SK-N-SH treated with all-trans-retinoic acid at 6 μM for 48 hours (cell line): ENCODE results near the gene TMEFF2.

Source experiments
- ATAC-seq: fragments of 200-7000 bp; cut with Tn5 transposase; 3 replicates; pipeline ENCODE4 v1.9.1; 2020; ENCODE audit warnings: mild to moderate bottlenecking, moderate library complexity
- ARNTL ChIP-seq: fragments of 450-650 bp; formaldehyde crosslinking; IDR thresholded peaks from 2 replicates; pipeline ENCODE4 v1.5.0; 2020; ENCODE audit warnings: low read depth, mild to moderate bottlenecking, moderate library complexity, borderline replicate concordance
- BACH2 ChIP-seq: fragments of 250-450 bp; sonication (Bioruptor Pico); IDR thresholded peaks from 2 replicates; pipeline ENCODE4 v1.9.0; 2021; ENCODE audit warnings: mild to moderate bottlenecking, borderline replicate concordance
- CREB5 ChIP-seq: fragments of 250-450 bp; sonication (Bioruptor Pico); IDR thresholded peaks from 2 replicates; pipeline ENCODE4 v1.5.1; 2020; ENCODE audit warnings: low read depth, mild to moderate bottlenecking, moderate library complexity
- CSDC2 ChIP-seq: fragments of 250-450 bp; sonication (Bioruptor Pico); IDR thresholded peaks from 2 replicates; pipeline ENCODE4 v1.5.0; 2020; ENCODE audit warnings: mild to moderate bottlenecking, moderate library complexity
- ESRRG ChIP-seq: fragments of 250-450 bp; sonication (Bioruptor Pico); IDR thresholded peaks from 2 replicates; pipeline ENCODE4 v1.6.1; 2021; ENCODE audit warnings: mild to moderate bottlenecking
- GLIS3 ChIP-seq: fragments of 250-450 bp; sonication (Bioruptor Pico); IDR thresholded peaks from 2 replicates; pipeline ENCODE4 v1.5.0; 2020; ENCODE audit warnings: mild to moderate bottlenecking, moderate library complexity
- ISL1 ChIP-seq: fragments of 250-450 bp; sonication (Bioruptor Pico); IDR thresholded peaks from 2 replicates; pipeline ENCODE4 v2.1.2; 2022; ENCODE audit warnings: mild to moderate bottlenecking, moderate library complexity
- OSR1 ChIP-seq: fragments of 250-450 bp; sonication (Bioruptor Pico); IDR thresholded peaks from 2 replicates; pipeline ENCODE4 v1.8.0; 2022; ENCODE audit warnings: moderate library complexity, mild to moderate bottlenecking, inconsistent platforms
- PATZ1 ChIP-seq: fragments of 250-450 bp; sonication (Bioruptor Pico); IDR thresholded peaks from 2 replicates; pipeline ENCODE4 v1.8.0; 2020; ENCODE audit warnings: mild to moderate bottlenecking, moderate library complexity, borderline replicate concordance
- PPARA ChIP-seq: fragments of 250-450 bp; sonication (Bioruptor Pico); IDR thresholded peaks from 2 replicates; pipeline ENCODE4 v1.5.0; 2020; ENCODE audit warnings: mild to moderate bottlenecking, borderline replicate concordance
- RARB ChIP-seq: fragments of 250-450 bp; sonication (Bioruptor Pico); IDR thresholded peaks from 2 replicates; pipeline ENCODE4 v1.8.0; 2021; ENCODE audit warnings: mild to moderate bottlenecking, moderate library complexity
- SNAI2 ChIP-seq: fragments of 250-450 bp; sonication (Bioruptor Pico); IDR thresholded peaks from 2 replicates; pipeline ENCODE4 v1.5.0; 2020; ENCODE audit warnings: mild to moderate bottlenecking, moderate library complexity
- TCF4 ChIP-seq: fragments of 250-450 bp; sonication (Bioruptor Pico); IDR thresholded peaks from 2 replicates; pipeline ENCODE4 v1.8.0; 2021; ENCODE audit warnings: mild to moderate bottlenecking, moderate library complexity, borderline replicate concordance
- TOX ChIP-seq: fragments of 250-450 bp; sonication (Bioruptor Pico); IDR thresholded peaks from 2 replicates; pipeline ENCODE4 v1.8.0; 2021; ENCODE audit warnings: mild to moderate bottlenecking, moderate library complexity, borderline replicate concordance
- ZC3H10 ChIP-seq: fragments of 250-450 bp; sonication (Bioruptor Pico); IDR thresholded peaks from 2 replicates; pipeline ENCODE4 v1.5.1; 2021; ENCODE audit warnings: mild to moderate bottlenecking, moderate library complexity
- ZFP3 ChIP-seq: fragments of 250-450 bp; sonication (Bioruptor Pico); IDR thresholded peaks from 2 replicates; pipeline ENCODE4 v1.5.0; 2020; ENCODE audit warnings: mild to moderate bottlenecking, moderate library complexity
- ZFP30 ChIP-seq: fragments of 450-650 bp; formaldehyde crosslinking; IDR thresholded peaks from 2 replicates; pipeline ENCODE4 v1.5.0; 2022; ENCODE audit warnings: mild to moderate bottlenecking, moderate library complexity
- ZNF565 ChIP-seq: fragments of 450-650 bp; formaldehyde crosslinking; conservative IDR thresholded peaks from 2 replicates; pipeline ENCODE4 v1.5.0; 2020; ENCODE audit warnings: low read depth, mild to moderate bottlenecking, moderate library complexity
- ZNF70 ChIP-seq: fragments of 450-650 bp; formaldehyde crosslinking; IDR thresholded peaks from 2 replicates; pipeline ENCODE4 v1.5.0; 2020; ENCODE audit warnings: mild to moderate bottlenecking, moderate library complexity
- ZNF8 ChIP-seq: fragments of 450-650 bp; formaldehyde crosslinking; IDR thresholded peaks from 2 replicates; pipeline ENCODE4 v1.5.0; 2020; ENCODE audit warnings: mild to moderate bottlenecking, moderate library complexity
- TF ChIP-seq, protein P1 (sequence below): fragments of 250-450 bp; sonication (Bioruptor Pico); IDR thresholded peaks from 2 replicates; pipeline ENCODE4 v1.5.1; 2021; ENCODE audit warnings: mild to moderate bottlenecking, moderate library complexity
- TF ChIP-seq, protein P2 (sequence below): fragments of 250-450 bp; sonication (Bioruptor Pico); IDR thresholded peaks from 2 replicates; pipeline ENCODE4 v1.8.0; 2021; ENCODE audit warnings: low read depth, mild to moderate bottlenecking, moderate library complexity, borderline replicate concordance

TMEFF2 gene

DNA sequence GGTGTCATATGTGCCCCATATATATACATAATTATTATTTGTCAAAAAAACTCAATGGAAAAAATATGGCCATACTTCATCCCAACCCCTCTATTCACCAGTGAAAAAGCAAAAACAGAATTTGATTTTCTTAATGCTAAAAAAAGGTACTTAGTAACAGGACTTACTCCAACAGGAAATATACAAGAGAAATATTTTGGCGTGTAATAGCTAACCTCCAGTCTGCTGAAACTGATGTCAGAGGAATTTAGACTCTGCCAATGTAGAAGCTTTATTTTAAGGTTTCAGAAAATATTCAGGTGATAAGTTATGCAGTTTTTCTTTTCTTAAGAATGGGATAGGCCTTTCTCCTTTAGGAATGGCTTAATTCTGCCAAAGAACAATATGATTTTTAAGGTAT is 72.6 kb downstream of the TMEFF2 start:
- no peak for TF ChIP-seq ZNF8 (CRISPR knock-in tag)
- TF ChIP-seq RARB (CRISPR knock-in tag), result no peak
- TF ChIP-seq SNAI2 (CRISPR knock-in tag), result no peak
- TF ChIP-seq ZFP3, result no peak
- TF ChIP-seq ZC3H10 (CRISPR knock-in tag), result no peak
- no peak for TF ChIP-seq PATZ1 (CRISPR knock-in tag)
- no peak for TF ChIP-seq PPARA (CRISPR knock-in tag)
- TF ChIP-seq CREB5 (CRISPR knock-in tag), result no peak
- no peak for TF ChIP-seq ZFP30 (CRISPR knock-in tag)
- TF ChIP-seq ZNF565 (CRISPR knock-in tag), result no peak
- TF ChIP-seq, protein P1, sequence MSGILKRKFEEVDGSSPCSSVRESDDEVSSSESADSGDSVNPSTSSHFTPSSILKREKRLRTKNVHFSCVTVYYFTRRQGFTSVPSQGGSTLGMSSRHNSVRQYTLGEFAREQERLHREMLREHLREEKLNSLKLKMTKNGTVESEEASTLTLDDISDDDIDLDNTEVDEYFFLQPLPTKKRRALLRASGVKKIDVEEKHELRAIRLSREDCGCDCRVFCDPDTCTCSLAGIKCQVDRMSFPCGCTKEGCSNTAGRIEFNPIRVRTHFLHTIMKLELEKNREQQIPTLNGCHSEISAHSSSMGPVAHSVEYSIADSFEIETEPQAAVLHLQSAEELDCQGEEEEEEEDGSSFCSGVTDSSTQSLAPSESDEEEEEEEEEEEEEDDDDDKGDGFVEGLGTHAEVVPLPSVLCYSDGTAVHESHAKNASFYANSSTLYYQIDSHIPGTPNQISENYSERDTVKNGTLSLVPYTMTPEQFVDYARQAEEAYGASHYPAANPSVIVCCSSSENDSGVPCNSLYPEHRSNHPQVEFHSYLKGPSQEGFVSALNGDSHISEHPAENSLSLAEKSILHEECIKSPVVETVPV (CRISPR knock-in tag), result no peak
- TF ChIP-seq, protein P2, sequence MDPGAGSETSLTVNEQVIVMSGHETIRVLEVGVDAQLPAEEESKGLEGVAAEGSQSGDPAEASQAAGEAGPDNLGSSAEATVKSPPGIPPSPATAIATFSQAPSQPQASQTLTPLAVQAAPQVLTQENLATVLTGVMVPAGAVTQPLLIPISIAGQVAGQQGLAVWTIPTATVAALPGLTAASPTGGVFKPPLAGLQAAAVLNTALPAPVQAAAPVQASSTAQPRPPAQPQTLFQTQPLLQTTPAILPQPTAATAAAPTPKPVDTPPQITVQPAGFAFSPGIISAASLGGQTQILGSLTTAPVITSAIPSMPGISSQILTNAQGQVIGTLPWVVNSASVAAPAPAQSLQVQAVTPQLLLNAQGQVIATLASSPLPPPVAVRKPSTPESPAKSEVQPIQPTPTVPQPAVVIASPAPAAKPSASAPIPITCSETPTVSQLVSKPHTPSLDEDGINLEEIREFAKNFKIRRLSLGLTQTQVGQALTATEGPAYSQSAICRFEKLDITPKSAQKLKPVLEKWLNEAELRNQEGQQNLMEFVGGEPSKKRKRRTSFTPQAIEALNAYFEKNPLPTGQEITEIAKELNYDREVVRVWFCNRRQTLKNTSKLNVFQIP (CRISPR knock-in tag), result no peak
- no peak for TF ChIP-seq CSDC2 (CRISPR knock-in tag)
- TF ChIP-seq ZNF70 (CRISPR knock-in tag), result no peak
- TF ChIP-seq TOX, result no peak
- TF ChIP-seq GLIS3 (CRISPR knock-in tag), result no peak
- TF ChIP-seq ARNTL, result no peak
- TF ChIP-seq BACH2, result no peak
- no peak for TF ChIP-seq TCF4
- no peak for TF ChIP-seq ISL1 (CRISPR knock-in tag)
- ATAC-seq, result no peak

GRCh38 chr2:192119536-192119935 is 75.2 kb downstream of the TMEFF2 start:
- no peak for ATAC-seq
- TF ChIP-seq CSDC2 (CRISPR knock-in tag) (no peak), OSR1 (CRISPR knock-in tag) (no peak), CREB5 (CRISPR knock-in tag) (no peak), ZNF8 (CRISPR knock-in tag) (no peak), ISL1 (CRISPR knock-in tag) (no peak), TCF4 (no peak), RARB (CRISPR knock-in tag) (no peak), ZFP3 (no peak), ESRRG (no peak), ARNTL (no peak), ZC3H10 (CRISPR knock-in tag) (no peak), PPARA (CRISPR knock-in tag) (no peak), PATZ1 (CRISPR knock-in tag) (no peak), GLIS3 (CRISPR knock-in tag) (no peak), TOX (no peak)
- TF ChIP-seq, protein P1 (CRISPR knock-in tag), result no peak
- TF ChIP-seq, protein P2 (CRISPR knock-in tag), result no peak
